HEK293T (cell line): ENCODE data around the gene SDHB.
A peak's percentile ranks its signal among the peaks of the same experiment; 100 is the strongest.

Experiments
- CTCF ChIA-PET: fragments of 350-600 bp; formaldehyde crosslinking; extraction: SDS; loops from one replicate; lab custom pipeline; 2021; ENCODE audit warnings: antibody characterized with exemption, inconsistent platforms; lab: Yijun Ruan, JAX
- POLR2A ChIA-PET: fragments of 350-600 bp; formaldehyde crosslinking; extraction: SDS; loops from one replicate; lab custom pipeline; 2020; ENCODE audit warnings: antibody characterized with exemption, inconsistent platforms; lab: Yijun Ruan, JAX
- DNase-seq: peaks from one replicate; pipeline ENCODE4 v3.0.0; 2012; ENCODE audit warnings: mixed read lengths; ENCODE audit errors: extremely low spot score
- ARNT ChIP-seq: fragments of 450-650 bp; IDR thresholded peaks from 2 replicates; pipeline ENCODE4 v1.6.1; 2017; ENCODE audit warnings: mild to moderate bottlenecking
- BHLHE40 ChIP-seq: fragments of 450-650 bp; IDR thresholded peaks from 2 replicates; pipeline ENCODE4 v1.6.1; 2016; ENCODE audit warnings: mild to moderate bottlenecking, moderate library complexity, borderline replicate concordance
- CTBP1 ChIP-seq: fragments of 450-650 bp; IDR thresholded peaks from 2 replicates; pipeline ENCODE4 v1.6.1; 2016; ENCODE audit warnings: borderline replicate concordance
- ELF4 ChIP-seq: fragments of 450-650 bp; IDR thresholded peaks from 2 replicates; pipeline ENCODE4 v1.6.1; 2017; ENCODE audit warnings: antibody characterized with exemption
- FOXA1 ChIP-seq: fragments of 450-650 bp; IDR thresholded peaks from 2 replicates; pipeline ENCODE4 v1.6.1; 2016; ENCODE audit warnings: mild to moderate bottlenecking
- FOXK2 ChIP-seq: fragments of 450-650 bp; IDR thresholded peaks from 2 replicates; pipeline ENCODE4 v1.6.1; 2016; ENCODE audit warnings: mild to moderate bottlenecking
- FOXM1 ChIP-seq: fragments of 450-650 bp; IDR thresholded peaks from 2 replicates; pipeline ENCODE4 v1.6.1; 2017; ENCODE audit warnings: mild to moderate bottlenecking, borderline replicate concordance
- HDGF ChIP-seq: fragments of 450-650 bp; IDR thresholded peaks from 2 replicates; pipeline ENCODE4 v1.6.1; 2017; ENCODE audit warnings: antibody characterized with exemption, borderline replicate concordance
- L3MBTL2 ChIP-seq: fragments of 450-650 bp; conservative IDR thresholded peaks from 2 replicates; pipeline ENCODE4 v1.6.1; 2016; ENCODE audit warnings: mild to moderate bottlenecking
- LEF1 ChIP-seq: fragments of 450-650 bp; IDR thresholded peaks from 2 replicates; pipeline ENCODE4 v1.6.1; 2017; ENCODE audit warnings: mild to moderate bottlenecking, borderline replicate concordance
- NFRKB ChIP-seq: fragments of 450-650 bp; IDR thresholded peaks from 2 replicates; pipeline ENCODE4 v1.6.1; 2016; ENCODE audit warnings: mild to moderate bottlenecking, moderate library complexity
- PKNOX1 ChIP-seq: fragments of 450-650 bp; IDR thresholded peaks from 2 replicates; pipeline ENCODE4 v1.6.1; 2016
- SP1 ChIP-seq: fragments of 450-650 bp; IDR thresholded peaks from 2 replicates; pipeline ENCODE4 v1.6.1; 2017
- SUZ12 ChIP-seq: fragments of 450-650 bp; IDR thresholded peaks from 2 replicates; pipeline ENCODE4 v1.6.1; 2016; ENCODE audit warnings: mild to moderate bottlenecking
- TARDBP ChIP-seq: fragments of 450-650 bp; IDR thresholded peaks from 2 replicates; pipeline ENCODE4 v1.6.1; 2016
- ZNF384 ChIP-seq: fragments of 450-650 bp; IDR thresholded peaks from 2 replicates; pipeline ENCODE4 v1.6.1; 2016

Gene SDHB

GRCh38 chr1:17061892-17062291 lies 8.1 kb upstream of the SDHB start:
- ChIA-PET CTCF (interaction anchor here (0.5 kb wide), 1 partner anchor 216 kb away, joined by 3 read pairs; no protein-coding TSS in a partner anchor), POLR2A (no interaction called here)
- DNase-seq = no peak
- no peak for TF ChIP-seq NFRKB
- no peak for TF ChIP-seq L3MBTL2
- TF ChIP-seq PKNOX1 = no peak
- no peak for TF ChIP-seq LEF1
- TF ChIP-seq HDGF = no peak
- no peak for TF ChIP-seq ZNF384

GRCh38 chr1:17061486-17061885 lies 7.7 kb upstream of the SDHB start:
- ChIA-PET CTCF (interaction anchor here (0.5 to 1.8 kb wide), 2 partner anchors 176 to 217 kb away, joined by 3 to 6 read pairs; no protein-coding TSS in a partner anchor), POLR2A (no interaction called here)
- no peak for TF ChIP-seq TARDBP
- TF ChIP-seq LEF1 = no peak

GRCh38 chr1:17060306-17060749 lies 6.5 kb upstream of the SDHB start:
- DNase-seq = no peak
- TF ChIP-seq LEF1 (no peak), ARNT (no peak), TARDBP (no peak), FOXA1 (no peak), ELF4 (no peak), SUZ12 (no peak), CTBP1 (no peak), ZNF384 (no peak), HDGF (no peak), BHLHE40 (no peak), PKNOX1 (no peak), NFRKB (no peak), SP1 (no peak)
- POLR2A ChIA-PET = no interaction called here
- CTCF ChIA-PET = interaction anchor here (0.6 to 1.8 kb wide), 4 partner anchors 37 to 188 kb away, joined by 3 to 6 read pairs (median 4); no protein-coding TSS in a partner anchor

More at GRCh38 chr1:17061486-17061885, 7.7 kb upstream of the SDHB start:
- DNase-seq = no peak

- no peak for TF ChIP-seq CTBP1
- TF ChIP-seq NFRKB = no peak
- no peak for TF ChIP-seq L3MBTL2
- no peak for TF ChIP-seq BHLHE40
- TF ChIP-seq HDGF = no peak
- no peak for TF ChIP-seq TARDBP
- TF ChIP-seq ELF4 = no peak
- TF ChIP-seq ZNF384 = no peak
- no peak for TF ChIP-seq FOXA1
- no peak for TF ChIP-seq FOXM1
- TF ChIP-seq SP1 = no peak
- TF ChIP-seq FOXK2 = no peak
- TF ChIP-seq ARNT = no peak
- no peak for TF ChIP-seq SUZ12
- TF ChIP-seq LEF1 = no peak
- no peak for TF ChIP-seq PKNOX1
- ChIA-PET CTCF (interaction anchor here (0.6 to 1.8 kb wide), 4 partner anchors 37 to 189 kb away, joined by 3 to 6 read pairs (median 4); no protein-coding TSS in a partner anchor), POLR2A (no interaction called here)
- DNase-seq = peak; percentile 76
These were observed 5.8 kb upstream of the SDHB start for GRCh38 chr1:17059391-17060305.

- TF ChIP-seq SP1 (no peak), SUZ12 (no peak), HDGF (no peak), PKNOX1 (no peak)
- CTCF ChIA-PET = no interaction called here
- POLR2A ChIA-PET = no interaction called here
- DNase-seq = no peak
These were observed 2.7 kb upstream of the SDHB start for GRCh38 chr1:17056551-17056950.

GRCh38 chr1:17055801-17056200 lies 2.0 kb upstream of the SDHB start:
- ChIA-PET CTCF (no interaction called here), POLR2A (no interaction called here)
- no peak for DNase-seq
- TF ChIP-seq NFRKB (no peak), BHLHE40 (no peak), ELF4 (no peak), HDGF (no peak), ARNT (no peak), PKNOX1 (no peak), FOXM1 (no peak), ZNF384 (no peak), SP1 (no peak), CTBP1 (no peak), FOXA1 (no peak)
